HEK293 (cell line): ENCODE measurements around the gene COL13A1.

Experiments
- CTCF ChIA-PET: fragments of 350-600 bp; formaldehyde crosslinking; extraction: SDS; loops from one replicate; lab custom pipeline; 2021; ENCODE audit warnings: antibody characterized with exemption; lab: Yijun Ruan, JAX
- POLR2A ChIA-PET: fragments of 300-600 bp; formaldehyde crosslinking; extraction: SDS; loops from one replicate; lab custom pipeline; 2020; ENCODE audit warnings: antibody characterized with exemption, inconsistent platforms; lab: Yijun Ruan, JAX
- H3K27ac ChIP-seq: fragments of 200-500 bp; sonication (Bioruptor generic); 2 replicates; pipeline ENCODE4 v1.5.1; 2014; ENCODE audit warnings: low read depth, low read length, control low read depth, inconsistent platforms; ENCODE audit errors: extremely low read depth
- H3K36me3 ChIP-seq, 2 experiments: fragments of 200-500 bp in 1 of 2; sonication (Bioruptor generic) in 1 of 2; 1 replicate in 1 of 2; 2 replicates in 1 of 2; pipeline ENCODE4 v1.5.1; 2014 to 2017; ENCODE audit warnings: inconsistent platforms in 2 of 2, low read length in 2 of 2; ENCODE audit not compliant: control insufficient read depth in 2 of 2, insufficient read depth in 1 of 2
- H3K4me1 ChIP-seq: fragments of 200-500 bp; sonication (Bioruptor generic); 2 replicates; pipeline ENCODE4 v1.5.1; 2014; ENCODE audit warnings: mild to moderate bottlenecking, low read length, inconsistent platforms; ENCODE audit not compliant: control insufficient read depth, insufficient read depth
- H3K4me3 ChIP-seq: 2 replicates; pipeline ENCODE4 v1.5.1; 2011; ENCODE audit warnings: low read depth, mild to moderate bottlenecking, control low read depth, low read length, moderate library complexity
- H3K9me3 ChIP-seq: fragments of 200-500 bp; sonication (Bioruptor generic); 2 replicates; pipeline ENCODE4 v1.5.1; 2014; ENCODE audit warnings: low read depth, low read length, inconsistent platforms; ENCODE audit not compliant: control insufficient read depth, insufficient read depth
- ATF2 ChIP-seq: fragments of 450-650 bp; formaldehyde crosslinking; IDR thresholded peaks from 2 replicates; pipeline ENCODE4 v1.5.1; 2016; ENCODE audit warnings: missing biosample characterization, missing genetic modification characterization, low read depth
- CTCF ChIP-seq: fragments of 450-650 bp; formaldehyde crosslinking; IDR thresholded peaks from 2 replicates; pipeline ENCODE4 v1.5.1; 2016; ENCODE audit warnings: missing biosample characterization, missing genetic modification characterization
- KLF10 ChIP-seq: fragments of 450-650 bp; IDR thresholded peaks from 2 replicates; pipeline ENCODE4 v1.5.1; 2018; ENCODE audit warnings: missing biosample characterization, mild to moderate bottlenecking, missing genetic modification characterization
- KLF16 ChIP-seq: fragments of 450-650 bp; formaldehyde crosslinking; IDR thresholded peaks from 2 replicates; pipeline ENCODE4 v1.5.1; 2017; ENCODE audit warnings: missing biosample characterization, missing genetic modification characterization
- MYNN ChIP-seq: fragments of 450-650 bp; formaldehyde crosslinking; IDR thresholded peaks from 2 replicates; pipeline ENCODE4 v1.5.1; 2016; ENCODE audit warnings: missing biosample characterization, missing genetic modification characterization, borderline replicate concordance
- SCRT1 ChIP-seq: fragments of 450-650 bp; formaldehyde crosslinking; IDR thresholded peaks from 2 replicates; pipeline ENCODE4 v1.5.1; 2016; ENCODE audit warnings: missing biosample characterization, missing genetic modification characterization, borderline replicate concordance
- ZNF155 ChIP-seq: fragments of 450-650 bp; formaldehyde crosslinking; IDR thresholded peaks from 2 replicates; pipeline ENCODE4 v1.5.1; 2016; ENCODE audit warnings: missing biosample characterization, missing genetic modification characterization
- ZNF214 ChIP-seq: fragments of 450-650 bp; formaldehyde crosslinking; IDR thresholded peaks from 2 replicates; pipeline ENCODE4 v1.5.1; 2017; ENCODE audit warnings: missing biosample characterization, mild to moderate bottlenecking, missing genetic modification characterization, borderline replicate concordance
- ZNF341 ChIP-seq: fragments of 450-650 bp; formaldehyde crosslinking; IDR thresholded peaks from 2 replicates; pipeline ENCODE4; 2016; ENCODE audit warnings: low read depth, missing biosample characterization, missing genetic modification characterization
- ZNF544 ChIP-seq: fragments of 450-650 bp; formaldehyde crosslinking; IDR thresholded peaks from 2 replicates; pipeline ENCODE4 v1.5.0; 2017; ENCODE audit warnings: missing biosample characterization, missing genetic modification characterization
- ZNF571 ChIP-seq: fragments of 450-650 bp; formaldehyde crosslinking; IDR thresholded peaks from 2 replicates; pipeline ENCODE4 v1.5.0; 2017; ENCODE audit warnings: missing biosample characterization, missing genetic modification characterization
- ZNF747 ChIP-seq: fragments of 450-650 bp; formaldehyde crosslinking; IDR thresholded peaks from 2 replicates; pipeline ENCODE4 v1.5.1; 2016; ENCODE audit warnings: missing biosample characterization, missing genetic modification characterization
- ZNF843 ChIP-seq: fragments of 450-650 bp; formaldehyde crosslinking; IDR thresholded peaks from 2 replicates; pipeline ENCODE4 v1.5.1; 2016; ENCODE audit warnings: missing biosample characterization, missing genetic modification characterization
- TF ChIP-seq, protein P1 (sequence below): fragments of 450-650 bp; formaldehyde crosslinking; IDR thresholded peaks from 2 replicates; pipeline ENCODE4 v1.5.1; 2016; ENCODE audit warnings: missing biosample characterization, missing genetic modification characterization, low read depth
- TF ChIP-seq, protein P2 (sequence below): fragments of 450-650 bp; formaldehyde crosslinking; IDR thresholded peaks from 2 replicates; pipeline ENCODE4 v1.5.1; 2016; ENCODE audit warnings: missing biosample characterization, missing genetic modification characterization
- TF ChIP-seq, protein P3 (sequence below): fragments of 450-650 bp; formaldehyde crosslinking; IDR thresholded peaks from 2 replicates; pipeline ENCODE4 v1.5.1; 2017; ENCODE audit warnings: missing biosample characterization, mild to moderate bottlenecking, missing genetic modification characterization, moderate library complexity

Gene COL13A1

GRCh38 chr10:69867699-69868558 is 66.2 kb downstream of the COL13A1 start:
- Histone ChIP-seq H3K36me3 (no peaks in the 10 kb centered on the region), H3K27ac (no peak overlapping the region), H3K4me1 (no peaks in the 10 kb centered on the region), H3K4me3 (no peak overlapping the region), H3K9me3 (no peaks in the 10 kb centered on the region)
- ChIA-PET CTCF (interaction anchor here (0.7 to 1.3 kb wide), 2 partner anchors 15 to 1490 kb away, joined by 3 read pairs; no protein-coding TSS in a partner anchor), POLR2A (no interaction called here)
- no peak for TF ChIP-seq ZNF341
- TF ChIP-seq ZNF571 (tag by site-specific recombination) = no peak
- TF ChIP-seq KLF10 = no peak
- TF ChIP-seq ZNF544 (tag by site-specific recombination) = no peak
- TF ChIP-seq, protein P1, sequence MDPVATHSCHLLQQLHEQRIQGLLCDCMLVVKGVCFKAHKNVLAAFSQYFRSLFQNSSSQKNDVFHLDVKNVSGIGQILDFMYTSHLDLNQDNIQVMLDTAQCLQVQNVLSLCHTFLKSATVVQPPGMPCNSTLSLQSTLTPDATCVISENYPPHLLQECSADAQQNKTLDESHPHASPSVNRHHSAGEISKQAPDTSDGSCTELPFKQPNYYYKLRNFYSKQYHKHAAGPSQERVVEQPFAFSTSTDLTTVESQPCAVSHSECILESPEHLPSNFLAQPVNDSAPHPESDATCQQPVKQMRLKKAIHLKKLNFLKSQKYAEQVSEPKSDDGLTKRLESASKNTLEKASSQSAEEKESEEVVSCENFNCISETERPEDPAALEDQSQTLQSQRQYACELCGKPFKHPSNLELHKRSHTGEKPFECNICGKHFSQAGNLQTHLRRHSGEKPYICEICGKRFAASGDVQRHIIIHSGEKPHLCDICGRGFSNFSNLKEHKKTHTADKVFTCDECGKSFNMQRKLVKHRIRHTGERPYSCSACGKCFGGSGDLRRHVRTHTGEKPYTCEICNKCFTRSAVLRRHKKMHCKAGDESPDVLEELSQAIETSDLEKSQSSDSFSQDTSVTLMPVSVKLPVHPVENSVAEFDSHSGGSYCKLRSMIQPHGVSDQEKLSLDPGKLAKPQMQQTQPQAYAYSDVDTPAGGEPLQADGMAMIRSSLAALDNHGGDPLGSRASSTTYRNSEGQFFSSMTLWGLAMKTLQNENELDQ = no peak
- TF ChIP-seq MYNN (tag by site-specific recombination) = no peak
- TF ChIP-seq, protein P2, sequence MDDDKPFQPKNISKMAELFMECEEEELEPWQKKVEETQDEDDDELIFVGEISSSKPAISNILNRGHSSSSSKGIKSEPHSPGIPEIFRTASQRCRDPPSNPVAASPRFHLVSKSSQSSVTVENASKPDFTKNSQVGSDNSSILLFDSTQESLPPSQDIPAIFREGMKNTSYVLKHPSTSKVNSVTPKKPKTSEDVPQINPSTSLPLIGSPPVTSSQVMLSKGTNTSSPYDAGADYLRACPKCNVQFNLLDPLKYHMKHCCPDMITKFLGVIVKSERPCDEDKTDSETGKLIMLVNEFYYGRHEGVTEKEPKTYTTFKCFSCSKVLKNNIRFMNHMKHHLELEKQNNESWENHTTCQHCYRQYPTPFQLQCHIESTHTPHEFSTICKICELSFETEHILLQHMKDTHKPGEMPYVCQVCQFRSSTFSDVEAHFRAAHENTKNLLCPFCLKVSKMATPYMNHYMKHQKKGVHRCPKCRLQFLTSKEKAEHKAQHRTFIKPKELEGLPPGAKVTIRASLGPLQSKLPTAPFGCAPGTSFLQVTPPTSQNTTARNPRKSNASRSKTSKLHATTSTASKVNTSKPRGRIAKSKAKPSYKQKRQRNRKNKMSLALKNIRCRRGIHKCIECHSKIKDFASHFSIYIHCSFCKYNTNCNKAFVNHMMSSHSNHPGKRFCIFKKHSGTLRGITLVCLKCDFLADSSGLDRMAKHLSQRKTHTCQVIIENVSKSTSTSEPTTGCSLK = no peak
- no peak for TF ChIP-seq ATF2 (tag by site-specific recombination)
- TF ChIP-seq, protein P3, sequence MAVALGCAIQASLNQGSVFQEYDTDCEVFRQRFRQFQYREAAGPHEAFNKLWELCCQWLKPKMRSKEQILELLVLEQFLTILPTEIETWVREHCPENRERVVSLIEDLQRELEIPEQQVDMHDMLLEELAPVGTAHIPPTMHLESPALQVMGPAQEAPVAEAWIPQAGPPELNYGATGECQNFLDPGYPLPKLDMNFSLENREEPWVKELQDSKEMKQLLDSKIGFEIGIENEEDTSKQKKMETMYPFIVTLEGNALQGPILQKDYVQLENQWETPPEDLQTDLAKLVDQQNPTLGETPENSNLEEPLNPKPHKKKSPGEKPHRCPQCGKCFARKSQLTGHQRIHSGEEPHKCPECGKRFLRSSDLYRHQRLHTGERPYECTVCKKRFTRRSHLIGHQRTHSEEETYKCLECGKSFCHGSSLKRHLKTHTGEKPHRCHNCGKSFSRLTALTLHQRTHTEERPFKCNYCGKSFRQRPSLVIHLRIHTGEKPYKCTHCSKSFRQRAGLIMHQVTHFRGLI (tag by site-specific recombination) = no peak
- no peak for TF ChIP-seq ZNF155 (tag by site-specific recombination)
- TF ChIP-seq KLF16 (tag by site-specific recombination) = no peak
- TF ChIP-seq CTCF (tag by site-specific recombination) = no peak
- no peak for TF ChIP-seq SCRT1 (tag by site-specific recombination)
- TF ChIP-seq ZNF747 = no peak
- no peak for TF ChIP-seq ZNF843 (tag by site-specific recombination)
- TF ChIP-seq ZNF214 (tag by site-specific recombination) = no peak
